HG02763 (cell line): ENCODE data around the gene FAM174B.
"Not testable (repeated sequence)": the region's sequence is repeated elsewhere in the genome, so short reads cannot be mapped to it uniquely, and the experiment has no call there.

Experiments
- ATAC-seq: cut with Tn5 transposase; IDR thresholded peaks from one replicate; pipeline ENCODE4 v1.9.1; 2021; ENCODE audit warnings: mild to moderate bottlenecking, moderate library complexity; ENCODE audit not compliant: unreplicated experiment

Gene FAM174B

DNA sequence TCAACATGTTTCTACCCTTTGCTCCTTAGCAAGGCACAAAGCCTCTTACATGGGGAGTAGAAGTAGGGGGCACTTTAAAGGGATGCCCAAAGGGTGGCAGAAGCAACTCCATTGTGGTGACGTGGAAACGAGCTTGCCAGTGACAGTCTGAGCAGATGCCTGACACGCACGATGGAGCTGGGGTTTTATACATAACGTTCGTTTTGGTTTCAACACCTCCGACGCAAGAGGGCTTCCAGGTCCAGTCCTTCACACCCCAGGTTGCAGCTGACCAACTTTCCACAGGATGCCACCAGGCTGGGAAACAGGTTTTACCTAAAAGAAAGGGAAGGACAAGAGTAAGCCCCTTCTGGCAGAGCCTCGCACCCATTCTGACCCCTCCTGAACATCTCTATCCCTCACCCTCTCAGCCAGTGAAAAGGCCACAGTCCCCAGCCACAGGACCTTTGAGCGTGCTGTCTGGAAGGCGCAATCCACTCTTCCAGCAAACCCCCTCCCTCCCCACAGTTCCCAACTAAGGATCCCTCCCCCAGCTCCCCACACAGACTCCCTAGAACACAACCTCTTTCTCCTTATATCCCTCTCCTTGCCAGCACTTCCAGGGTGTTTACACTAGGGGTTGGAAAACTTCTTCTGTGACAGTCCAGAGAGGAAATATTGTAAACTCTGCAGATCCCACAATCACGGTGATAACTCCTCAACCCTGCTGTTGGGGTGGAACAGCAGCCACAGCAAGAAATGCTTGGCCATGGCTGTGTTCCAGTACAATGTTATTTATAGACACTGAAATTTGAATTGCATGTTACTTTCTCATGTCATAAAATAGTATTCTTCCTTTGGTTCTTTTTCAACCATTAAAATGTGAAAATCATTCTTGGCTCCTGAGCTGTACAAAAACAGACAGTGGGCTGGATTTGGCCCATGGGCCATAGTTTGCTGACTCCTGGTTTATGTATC is 36.2 kb downstream of the FAM174B start:
- ATAC-seq: no peak

DNA sequence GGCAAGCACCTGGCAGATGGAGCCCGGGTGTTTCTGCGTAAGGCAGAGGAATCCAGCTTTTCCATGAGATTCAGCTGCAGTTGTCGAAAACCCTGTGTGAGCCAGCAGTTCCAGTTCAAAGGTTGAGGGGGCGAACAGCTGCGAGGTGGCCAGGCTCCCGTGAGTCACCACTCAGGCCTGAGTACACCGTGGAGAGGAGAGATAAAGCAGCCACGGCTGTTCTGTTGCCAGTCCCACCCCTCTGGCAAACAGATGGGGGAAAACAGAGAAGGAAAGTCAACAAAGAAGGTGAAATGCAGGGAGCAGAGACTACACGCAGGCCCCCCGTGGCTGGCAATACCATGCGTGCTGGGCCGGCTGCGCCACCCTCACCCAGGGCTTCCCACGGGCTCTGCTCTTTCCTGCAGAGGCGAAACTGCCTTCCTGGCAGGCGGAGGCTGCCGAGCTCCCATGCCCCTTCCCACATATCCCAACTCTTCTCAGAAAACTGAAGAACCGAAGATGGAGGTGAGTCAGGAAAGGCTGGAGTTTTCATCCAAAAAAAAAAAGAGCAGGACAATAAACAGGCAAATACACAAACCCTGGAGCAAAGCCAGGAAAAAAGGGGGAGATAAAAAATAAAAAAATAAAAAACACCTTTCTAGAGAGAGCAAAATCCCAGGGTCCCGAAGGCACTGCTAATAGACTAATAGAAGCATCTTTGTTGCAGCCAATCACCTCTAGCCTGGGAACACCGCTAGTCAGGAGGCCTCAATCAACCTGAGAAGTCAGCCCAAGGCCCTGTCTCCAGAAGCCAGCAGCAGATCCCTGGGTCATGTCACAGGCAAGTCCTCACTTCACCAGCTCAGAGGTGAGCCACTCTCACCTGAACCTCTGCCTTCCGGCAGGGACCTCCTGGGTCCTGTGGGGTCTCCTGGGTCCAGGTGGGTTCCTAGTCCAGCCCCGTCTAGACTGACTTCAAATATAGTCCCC is 37.7 kb downstream of the FAM174B start:
- ATAC-seq: no peak

DNA sequence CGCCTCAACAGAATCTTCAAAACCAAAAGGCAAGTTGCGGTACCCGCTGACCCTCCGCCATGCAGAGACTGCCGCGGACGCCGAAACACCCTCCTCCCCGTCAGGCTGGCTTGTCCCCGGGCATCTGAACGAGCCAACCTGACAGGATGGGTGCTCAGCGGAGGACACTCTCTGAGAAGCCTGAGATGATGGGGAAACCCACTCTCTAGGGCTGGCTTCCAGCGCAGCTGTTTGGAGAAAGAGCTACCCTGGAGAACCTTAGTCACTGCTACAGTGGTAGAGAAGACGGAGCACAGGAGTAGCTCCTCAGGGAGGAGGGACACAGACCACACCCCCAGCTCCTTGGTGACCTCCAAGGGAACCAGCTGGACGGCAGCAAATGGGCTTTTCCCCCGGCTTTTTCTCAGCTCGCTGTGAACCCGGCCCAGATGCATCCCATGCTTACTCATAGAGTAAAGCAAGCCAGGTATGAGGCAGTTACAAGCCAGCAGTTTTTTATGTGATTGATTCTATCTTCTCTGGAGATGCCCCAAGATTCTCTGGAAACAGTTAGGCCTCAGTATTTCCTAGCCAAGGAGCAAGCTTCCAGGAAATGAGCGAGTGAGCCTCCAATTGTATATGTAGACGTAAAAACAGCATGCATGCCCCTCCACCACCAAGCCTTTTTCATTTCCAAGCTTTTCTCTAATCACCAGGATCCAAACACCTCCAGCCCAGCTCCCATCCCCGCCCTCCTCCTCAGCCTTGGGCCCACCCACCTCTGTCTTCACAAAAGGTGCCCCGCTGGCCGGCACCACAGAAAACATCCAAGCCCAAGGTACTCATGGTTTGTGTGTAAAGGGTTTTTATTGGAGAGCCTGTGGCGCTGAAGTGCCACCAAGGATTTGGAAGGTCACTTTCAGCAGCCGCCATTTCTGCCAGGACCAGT is 38.7 kb downstream of the FAM174B start:
- ATAC-seq: no peak

DNA sequence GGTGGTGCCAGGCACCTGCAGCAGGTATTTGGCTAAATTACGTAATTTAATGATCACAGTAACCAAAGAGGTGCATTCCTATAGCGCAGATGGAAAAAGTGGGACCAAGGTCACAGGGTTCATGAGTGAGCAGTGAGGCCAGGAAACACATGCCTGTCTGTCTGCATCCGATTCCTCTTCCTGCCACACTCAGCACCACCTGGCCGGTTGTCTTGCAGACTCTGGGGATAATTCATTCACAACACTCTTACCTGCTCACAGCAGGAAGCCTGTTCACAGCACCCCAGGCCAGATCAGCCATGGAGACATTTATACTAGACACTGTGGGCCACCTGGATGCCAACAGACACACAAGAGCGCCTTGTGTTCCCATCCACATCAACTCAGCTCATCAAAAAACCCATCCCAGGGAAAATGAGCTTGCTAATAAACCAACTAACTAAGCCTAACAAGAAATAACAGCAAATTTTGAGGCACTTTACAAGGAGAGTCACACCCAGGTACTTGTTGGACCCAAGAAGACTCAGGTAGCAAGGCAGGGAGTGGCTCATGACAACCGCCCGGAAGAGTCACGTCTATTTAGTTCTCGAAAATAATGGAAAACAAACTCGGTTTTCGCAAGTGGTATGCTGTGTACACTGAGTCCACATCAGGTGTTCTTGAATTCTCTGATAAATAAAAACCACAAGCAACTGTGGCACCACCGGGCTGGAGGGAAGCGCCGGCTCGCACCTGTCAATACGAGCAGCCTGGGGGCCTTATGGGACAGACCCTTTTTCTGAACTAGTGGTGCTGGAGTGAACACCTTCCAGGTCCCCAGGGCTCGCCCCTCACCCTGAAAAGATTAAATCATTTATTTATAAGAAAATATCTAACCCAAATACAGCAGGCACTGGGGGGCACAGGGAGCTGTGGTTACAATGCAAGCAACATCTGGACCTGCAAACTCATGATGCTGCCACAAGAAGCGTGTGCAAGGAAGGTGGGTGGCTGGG is 40.5 kb downstream of the FAM174B start:
- ATAC-seq: no peak

DNA sequence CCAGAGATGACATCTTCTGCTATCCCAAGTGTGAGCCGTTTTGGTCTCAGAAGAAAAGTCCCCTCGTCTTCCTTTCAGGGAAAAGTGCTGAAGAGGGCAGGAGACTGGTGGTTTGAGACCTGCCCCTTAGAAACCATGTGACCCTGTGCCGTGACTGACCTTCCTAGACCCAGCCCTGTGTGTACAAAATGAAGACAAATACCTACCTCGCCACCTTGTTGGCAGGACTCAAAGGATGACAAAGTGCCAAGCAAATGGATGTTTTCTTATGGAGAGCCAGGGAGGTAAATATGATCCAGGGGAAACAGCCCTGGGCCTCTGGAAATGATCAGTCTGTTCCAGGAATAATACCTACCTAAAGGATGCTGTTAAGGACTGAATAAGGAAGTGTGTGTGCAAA is 41.3 kb downstream of the FAM174B start:
- ATAC-seq: no peak

DNA sequence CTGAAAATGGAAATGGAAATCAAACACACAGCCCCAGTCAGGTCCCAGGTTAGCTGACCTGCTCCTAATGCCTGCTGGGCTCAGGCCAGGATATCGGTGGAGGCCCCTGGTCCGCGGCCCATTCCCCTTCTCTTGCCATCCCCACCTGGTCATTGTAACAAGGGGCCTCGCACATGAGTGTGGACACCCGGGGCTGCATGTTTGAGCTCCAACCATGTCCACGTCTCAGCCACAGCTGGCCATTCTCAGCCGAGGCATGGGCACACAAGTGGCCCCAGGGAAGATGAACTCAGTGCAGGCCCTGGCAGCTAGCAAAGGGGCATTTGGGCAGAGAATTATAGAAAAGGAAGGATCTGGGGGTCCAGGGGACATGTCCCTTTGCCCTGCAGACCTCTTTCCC is 41.7 kb downstream of the FAM174B start:
- ATAC-seq: no peak

DNA sequence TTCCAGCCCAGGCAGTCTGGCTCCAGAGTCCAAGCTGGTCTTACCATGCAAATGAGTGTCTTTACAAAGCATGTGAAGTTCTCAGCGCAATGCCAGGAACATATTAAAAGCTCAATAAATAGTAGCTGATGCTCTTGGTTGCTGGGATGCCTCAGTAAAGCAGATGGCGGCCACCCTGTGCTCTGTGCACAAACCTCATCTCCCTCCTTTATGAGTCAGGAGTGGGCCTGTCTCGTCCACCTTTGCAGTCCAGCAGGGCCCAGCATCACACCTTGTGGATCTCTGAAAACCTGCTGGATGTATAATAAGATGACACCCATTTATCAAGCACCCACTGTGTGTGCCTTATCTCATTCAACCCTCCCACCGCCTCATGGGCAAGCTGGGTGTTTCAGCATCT is 42.7 kb downstream of the FAM174B start:
- ATAC-seq: no peak

DNA sequence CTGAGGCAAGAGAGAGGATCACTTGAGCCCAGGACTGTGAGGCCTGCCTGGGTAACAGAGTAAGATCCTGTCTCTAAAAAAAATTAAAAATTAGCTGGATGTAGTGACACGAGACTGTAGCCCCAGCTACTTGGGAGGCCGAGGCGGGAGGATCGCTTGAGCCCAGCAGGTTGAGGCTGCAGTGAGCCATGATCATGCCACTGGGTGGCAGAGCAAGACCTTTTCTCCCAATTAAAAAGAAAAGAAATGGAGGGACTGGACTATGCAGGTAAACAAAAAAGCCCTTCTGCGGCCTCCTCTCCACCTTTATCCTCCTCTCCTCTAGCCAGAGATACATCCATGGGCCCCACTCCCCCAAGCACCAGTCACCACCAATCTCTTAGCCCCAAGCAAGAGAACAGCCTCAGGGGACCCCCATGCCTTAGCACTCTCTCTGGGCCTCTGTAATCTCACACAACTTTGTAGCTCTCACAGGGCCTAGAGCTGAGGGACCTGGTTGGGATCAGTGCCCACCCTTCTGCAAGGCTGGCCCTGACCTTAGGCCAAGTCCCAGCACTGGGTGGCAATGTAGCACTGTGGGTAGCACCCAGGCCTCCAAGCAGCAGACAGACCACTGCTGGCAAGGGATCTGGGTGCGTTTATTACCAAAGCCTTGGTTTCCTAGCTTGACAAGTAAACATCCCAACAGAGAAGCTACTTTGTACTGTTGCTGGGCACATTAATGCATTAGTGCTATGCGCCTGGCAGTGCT is 43.4 kb downstream of the FAM174B start:
- no peak for ATAC-seq

DNA sequence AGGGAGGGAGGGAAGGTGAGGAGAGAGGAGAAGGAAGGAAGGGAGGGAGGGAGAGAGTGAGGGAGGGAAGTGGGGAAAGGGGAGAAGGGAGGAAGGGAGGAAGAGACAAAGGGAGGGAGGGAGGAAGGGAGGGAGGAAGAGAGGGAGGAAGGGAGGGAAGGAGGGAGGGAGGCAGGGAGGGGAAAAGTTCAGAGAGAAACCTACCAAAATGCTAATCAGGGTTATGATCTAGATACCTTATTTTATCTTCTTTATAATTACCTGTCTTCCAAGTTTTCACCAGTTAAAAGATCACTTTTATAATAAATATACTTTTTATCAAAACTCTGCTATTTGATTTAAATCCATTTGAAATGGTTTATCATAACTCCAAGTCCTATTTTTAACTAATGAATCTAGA is 44.4 kb downstream of the FAM174B start:
- ATAC-seq: no peak

DNA sequence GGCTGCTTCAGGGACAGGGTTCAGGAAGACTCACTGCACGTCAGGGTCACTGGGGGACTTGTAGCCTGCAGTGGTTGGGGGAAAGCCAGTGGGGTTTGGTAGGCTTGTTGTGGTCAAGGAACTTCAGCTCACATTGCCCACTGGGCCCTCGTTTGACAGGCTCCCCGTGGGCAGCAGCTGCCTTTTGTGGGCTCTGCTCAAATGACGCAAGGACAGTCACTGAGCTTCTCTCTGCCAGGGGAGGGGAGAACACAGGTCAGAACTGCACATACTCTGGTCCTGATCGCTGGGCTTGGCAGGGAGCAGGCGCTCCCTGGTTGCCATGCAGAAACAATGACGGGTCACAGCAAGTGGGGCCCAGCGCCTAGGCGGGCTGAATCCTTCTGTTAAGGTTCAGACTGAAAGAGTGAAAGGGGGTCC is 45.5 kb downstream of the FAM174B start:
- ATAC-seq: no peak

DNA sequence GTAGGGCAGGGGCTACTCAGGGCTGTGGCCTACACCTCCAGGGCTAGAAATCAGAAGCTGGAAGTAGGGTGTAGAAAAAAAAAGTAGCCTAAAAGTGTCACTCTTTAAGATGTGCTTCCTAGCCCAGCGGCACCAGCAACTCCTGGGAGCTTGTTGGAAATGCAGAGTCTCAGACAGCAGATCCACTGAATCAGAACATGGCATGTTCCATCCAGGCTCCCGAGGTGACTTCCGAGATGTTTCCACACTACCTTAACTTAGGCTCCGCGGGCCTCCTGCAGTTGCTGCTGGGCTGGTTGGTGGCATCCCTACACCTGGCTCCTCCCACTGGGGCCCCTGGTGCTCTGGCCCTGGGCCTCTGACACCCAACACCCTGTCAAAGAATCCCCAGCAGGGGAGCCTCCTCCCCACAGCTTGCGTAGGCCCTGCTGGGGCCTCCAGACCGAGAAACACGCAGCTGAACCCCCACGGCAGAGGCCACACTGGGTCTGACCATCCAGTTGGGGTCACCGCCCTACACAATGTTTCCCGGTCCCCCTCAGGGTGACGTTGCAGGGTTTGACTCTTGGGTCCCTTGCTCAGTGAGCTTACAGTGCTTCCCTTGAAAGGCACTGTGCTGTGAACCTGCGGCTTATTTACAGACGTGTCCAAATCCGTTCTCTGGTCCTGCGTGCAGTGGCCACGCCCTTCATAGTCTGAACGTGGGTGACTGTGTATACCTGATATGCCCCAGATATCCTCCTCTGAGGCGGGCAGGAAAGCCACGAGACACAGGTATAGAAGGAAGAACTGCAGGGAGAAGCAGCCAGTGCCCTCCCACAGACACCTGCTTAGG is 46.5 kb downstream of the FAM174B start:
- ATAC-seq: no peak

DNA sequence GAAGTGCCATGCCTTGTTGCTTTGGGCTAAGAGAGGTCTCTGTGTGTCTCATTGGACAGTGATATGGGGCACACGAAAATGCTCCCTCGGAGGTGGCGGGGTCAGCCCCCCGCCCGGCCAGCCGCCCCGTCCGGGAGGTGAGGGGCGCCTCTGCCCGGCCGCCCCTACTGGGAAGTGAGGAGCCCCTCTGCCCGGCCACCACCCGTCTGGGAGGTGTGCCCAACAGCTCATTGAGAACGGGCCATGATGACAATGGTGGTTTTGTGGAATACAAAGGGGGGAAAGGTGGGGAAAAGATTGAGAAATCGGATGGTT is 48.8 kb downstream of the FAM174B start:
- ATAC-seq: not testable (repeated sequence)

DNA sequence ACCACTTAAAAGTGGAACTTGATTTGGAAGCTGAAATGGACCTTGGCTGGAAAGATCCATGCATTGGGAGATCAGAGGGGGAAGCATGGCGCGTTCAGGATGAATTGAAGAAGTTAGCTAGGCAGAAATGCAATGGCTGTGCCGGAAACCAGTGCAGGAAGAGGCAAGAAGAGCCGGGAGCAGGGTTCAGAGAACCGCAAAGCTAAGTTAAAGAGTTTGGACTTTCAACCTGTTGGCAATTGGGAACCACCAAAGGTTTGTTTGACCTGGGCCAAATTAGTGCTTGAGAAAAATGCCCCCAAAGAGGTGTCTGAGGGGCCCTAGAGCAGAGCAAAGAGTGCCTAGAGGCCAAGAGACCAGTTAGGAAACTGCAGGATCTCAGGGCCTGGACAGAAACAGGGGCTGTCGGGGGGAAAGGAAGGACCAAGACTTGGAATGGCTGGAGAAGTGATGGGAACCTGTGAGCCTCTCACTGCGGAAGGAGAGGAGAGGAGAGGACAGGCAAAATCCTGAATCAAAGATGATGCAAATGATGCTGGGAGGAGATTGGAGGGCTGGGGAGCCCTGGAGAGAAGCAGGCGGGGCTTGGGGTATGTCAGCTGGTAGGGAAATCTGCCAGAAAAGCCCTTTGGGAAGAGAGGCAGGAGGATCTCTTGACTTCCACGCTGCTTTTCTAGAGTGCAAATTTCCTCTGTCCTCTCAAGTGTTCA is 49.3 kb downstream of the FAM174B start:
- no peak for ATAC-seq

DNA sequence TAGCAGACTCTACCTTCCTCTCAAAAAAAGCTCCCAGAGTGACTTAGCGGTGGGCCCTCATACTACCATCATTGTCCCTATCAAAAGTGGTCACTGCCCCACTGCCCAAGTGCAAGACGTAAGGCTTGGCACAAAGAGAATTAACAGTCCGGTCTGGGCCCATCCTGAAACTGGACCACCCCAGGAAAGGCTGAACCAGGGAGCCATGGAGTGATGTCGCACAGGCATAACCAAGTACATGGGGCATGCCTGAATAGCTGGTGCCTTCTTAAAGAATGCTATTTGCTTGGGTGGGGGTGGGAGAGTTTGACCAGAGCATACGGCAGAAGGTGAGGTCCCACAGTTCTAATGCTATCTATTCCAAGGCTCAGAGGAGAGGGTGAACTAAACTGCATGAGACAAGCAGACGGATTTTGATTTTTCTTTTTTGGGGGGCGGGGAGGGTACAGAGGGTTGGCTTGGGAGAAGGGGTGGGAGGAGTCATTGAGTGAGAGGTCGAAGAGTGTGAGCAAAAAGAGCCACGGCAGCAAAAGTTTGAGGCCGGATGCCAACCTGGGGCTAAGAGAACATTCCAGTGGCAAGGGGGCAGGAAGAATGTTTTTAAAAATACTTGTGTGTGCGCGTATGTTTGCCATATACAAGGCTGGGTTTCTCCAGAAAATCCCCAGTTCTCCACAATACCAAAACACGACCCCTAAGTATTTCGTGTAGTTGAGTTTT is 50.2 kb downstream of the FAM174B start:
- ATAC-seq: no peak

DNA sequence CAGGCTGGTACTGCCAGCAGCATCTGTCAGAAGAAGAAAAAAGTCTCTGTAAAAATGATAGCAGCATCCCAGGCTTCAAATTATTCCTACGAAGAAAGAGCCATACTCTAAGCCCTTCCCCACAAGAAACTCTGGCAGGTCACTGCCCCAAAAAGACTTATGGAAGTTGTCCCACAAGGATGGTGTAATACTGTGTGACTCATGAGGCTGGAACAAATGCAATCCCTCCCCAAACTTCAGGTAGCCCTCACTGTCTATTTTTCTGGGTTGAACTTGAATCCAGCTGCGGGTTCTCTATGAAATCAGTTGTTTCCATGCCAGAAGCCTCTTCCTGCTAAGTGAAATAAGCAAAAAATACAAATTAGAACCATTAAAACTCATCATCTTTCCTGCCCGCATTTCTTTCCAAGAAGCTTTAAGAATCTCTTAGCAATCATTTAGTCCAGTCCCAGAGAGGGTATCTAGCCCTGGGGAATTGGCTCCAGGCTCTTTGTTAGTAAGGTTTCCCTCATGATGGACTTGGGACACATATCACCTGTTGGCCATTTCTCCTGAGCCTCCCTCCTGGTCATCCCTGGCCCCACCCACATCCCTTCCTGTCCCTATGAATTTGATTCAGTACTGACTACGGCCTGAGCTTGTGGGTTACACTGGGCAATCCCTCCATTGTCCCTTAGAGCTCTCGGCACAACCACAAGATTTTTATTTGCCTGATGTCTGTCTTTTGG is 51.7 kb downstream of the FAM174B start:
- ATAC-seq: no peak

DNA sequence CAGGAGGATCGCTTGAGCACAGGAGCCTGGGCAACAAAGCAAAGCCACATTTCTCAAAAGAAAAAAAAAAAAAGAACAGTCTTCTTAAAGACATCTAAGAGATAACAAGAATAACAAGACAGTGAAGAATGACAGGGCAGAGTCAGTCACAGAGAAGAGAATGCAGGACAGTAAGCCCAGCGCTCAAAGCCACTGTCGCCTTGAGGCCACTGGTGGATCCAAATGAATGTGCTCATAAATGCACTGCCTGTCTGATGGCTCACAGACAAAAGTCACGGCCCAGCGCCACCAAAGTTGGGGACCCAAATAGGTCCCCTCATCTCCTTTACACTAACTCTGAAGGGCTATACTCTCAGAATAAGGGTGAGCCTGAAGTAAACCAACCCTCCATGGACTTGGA is 52.3 kb downstream of the FAM174B start:
- ATAC-seq: no peak
